Stimulated activated CD8-positive, alpha-beta memory T cell treated with anti-CD3 and anti-CD28 coated beads, Interleukin-4, amount 100 ng/mL, for 1 hour (primary cell): Measurements from ENCODE around the gene ADAMTS5.

Source experiments
- DNase-seq, 2 donors: peaks; one replicate each; pipeline ENCODE4 v3.0.0-alpha.2; 2020; ENCODE audit warnings: low read depth in 2 of 2, low spot score in 1 of 2

ADAMTS5 gene

DNA sequence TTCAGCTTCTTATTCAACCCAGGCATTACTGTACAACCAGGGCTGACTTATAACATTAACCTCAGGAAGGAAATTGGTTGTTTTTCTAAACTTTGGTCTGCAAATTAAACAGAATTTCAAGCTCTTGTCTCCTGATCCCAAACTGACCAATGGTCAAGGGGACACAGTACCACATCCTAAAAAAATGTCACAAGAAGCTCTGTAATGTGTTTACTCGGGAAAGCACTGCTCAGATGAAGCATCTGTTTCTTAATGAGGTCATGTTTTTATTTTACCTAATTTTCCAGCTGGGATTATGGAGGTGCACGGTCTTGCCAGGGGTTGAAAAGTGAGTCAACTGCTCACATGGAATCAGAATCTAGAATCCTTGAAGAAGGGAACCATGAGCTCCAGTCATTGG lies 18.7 kb downstream of the ADAMTS5 start:
- no peak for DNase-seq

DNA sequence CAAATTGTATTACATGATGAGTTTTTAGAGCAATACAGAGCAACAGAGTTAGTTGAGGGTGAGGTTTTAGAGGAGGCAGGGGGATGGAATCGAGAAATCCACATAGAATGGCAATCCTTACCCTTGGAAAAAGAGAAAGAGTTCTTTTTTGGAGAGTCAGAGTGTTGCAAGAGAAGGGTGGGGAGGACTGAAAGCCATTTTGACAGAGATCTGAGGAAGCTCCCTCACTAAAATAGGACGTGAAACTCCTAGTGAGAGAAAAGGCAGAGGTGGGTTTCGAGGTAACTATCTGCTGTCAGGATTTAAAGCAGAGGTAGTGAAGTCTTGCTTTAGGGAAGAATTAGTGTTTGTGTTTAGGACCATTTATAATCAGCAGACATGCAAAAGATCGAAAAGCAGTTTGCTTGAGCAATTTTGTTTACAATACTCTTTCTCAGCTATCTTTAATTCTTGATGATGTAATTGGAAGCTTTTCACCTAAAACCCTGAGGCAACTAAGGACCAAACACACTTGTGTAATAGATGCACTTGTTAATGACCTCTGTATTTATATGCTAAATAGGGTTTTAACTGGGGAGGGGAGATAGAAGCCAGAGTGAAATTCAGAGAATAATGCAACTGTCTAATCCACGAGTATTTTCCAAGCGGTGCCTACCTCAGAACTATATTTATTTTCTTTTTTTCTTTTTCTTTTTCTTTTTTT lies 20.0 kb downstream of the ADAMTS5 start:
- DNase-seq: no peak

DNA sequence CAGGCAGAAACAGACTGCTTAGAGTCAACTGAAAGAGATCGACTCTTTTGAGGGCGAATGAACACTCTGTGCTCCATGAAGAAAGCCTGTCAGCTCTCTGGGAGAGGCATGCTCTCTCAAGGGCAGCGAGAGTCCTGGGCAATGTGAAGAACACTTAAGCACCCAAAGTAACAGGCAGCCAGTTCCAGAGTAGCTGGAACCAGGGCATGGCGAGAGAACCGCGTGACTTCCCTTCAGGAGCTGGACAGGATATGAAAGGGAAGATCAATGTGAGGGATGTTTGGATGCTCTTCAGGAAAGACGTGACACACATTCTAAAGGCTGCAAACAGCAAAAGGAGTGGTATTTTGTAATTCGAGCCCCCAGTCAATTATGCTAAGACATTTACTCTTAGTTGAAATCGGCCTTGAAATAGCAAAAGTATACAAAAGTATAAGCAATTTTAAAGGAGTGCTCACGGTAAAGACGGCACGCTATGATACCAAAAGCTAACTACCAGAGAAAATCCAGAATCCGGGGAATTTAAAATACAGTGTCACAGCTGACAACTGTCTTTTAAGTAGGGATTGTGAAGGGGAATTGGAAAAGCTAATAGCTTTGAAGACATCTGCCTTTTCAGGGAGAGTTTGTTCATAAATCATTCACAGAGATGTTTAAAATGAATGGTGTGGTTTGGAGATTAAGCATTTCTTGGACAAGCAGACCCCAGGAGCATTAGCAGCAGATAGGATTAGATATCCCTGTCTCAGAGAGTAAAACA lies 20.8 kb downstream of the ADAMTS5 start:
- DNase-seq: no peak

DNA sequence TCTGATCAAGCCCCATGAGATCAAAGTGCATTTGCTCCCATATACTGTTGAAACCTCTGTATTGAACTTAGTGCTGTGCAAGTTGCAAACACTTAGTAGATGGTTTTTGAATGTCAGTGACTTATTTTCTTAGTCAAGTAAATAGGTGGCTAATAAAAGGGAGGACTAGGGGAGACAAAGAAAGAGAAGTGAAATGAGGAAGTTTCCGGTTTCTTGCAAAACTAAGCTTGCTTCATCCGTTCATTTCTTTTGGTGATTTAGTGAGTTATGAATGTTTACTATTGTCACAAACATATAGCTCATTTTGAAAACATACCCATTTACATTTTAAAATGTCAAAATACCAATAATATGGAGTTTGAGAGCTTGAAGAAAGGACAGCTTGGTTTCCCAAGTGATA lies 23.0 kb downstream of the ADAMTS5 start:
- DNase-seq: no peak

DNA sequence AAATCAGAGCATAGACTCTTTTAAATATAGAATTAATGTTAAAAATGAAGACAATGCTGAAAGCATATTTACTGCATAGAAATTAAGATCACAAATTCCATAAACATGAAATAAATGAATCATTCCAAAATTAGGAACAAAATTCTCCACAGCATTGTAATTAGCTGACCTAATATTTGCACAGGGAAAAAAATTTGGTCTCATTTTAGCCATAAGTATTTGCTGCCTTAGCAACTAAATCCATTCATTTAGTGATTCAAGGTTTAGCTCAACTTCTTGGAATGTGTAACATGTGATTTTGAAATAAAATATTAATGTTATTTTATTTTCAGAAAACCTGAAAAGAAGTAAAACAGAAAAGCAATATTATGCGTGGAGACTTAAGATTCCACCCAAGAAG lies 25.5 kb downstream of the ADAMTS5 start:
- DNase-seq: no peak

DNA sequence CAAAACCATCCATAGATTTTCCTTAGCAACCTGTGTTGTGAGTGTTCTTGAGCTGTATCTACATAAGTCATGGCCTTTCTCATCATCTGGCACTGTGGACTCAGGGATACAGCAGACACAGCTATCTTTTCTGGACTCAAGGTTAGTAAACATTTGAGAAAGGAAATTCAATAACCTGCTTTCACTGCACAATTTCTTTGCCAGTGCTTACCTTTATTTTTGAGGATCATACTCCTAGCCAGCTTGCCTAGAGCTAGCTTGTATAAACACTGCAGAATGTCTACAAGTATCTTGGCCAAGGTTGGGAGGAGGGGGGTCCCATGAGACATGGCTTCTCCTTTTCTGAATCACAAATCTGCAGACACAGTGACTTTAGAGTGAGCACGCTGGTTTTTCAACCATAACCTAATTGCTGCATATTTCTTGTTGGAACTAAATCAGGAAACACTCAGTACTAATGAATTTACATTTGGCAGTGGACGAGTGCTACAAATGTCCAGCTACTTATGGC lies 27.2 kb downstream of the ADAMTS5 start:
- DNase-seq: no peak

DNA sequence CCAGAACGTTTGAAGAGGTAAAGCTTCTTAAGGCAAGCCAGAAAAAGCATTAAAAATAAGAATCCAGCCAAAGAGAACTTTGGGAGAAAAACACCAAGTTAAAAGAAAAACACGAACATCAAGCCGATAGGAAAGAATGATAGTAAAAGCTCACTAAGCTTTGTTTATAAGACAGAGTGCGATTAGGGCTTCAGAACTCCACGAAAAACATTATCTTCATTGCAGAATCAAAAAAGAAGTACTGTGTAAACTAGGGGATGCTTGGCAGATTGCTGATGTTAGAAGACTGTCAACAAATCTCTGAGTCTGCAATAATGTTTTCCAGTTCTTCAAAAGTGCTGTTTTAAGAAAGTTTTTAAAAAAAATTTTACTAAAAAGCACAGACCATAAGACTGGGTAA lies 30.2 kb downstream of the ADAMTS5 start:
- DNase-seq: no peak

DNA sequence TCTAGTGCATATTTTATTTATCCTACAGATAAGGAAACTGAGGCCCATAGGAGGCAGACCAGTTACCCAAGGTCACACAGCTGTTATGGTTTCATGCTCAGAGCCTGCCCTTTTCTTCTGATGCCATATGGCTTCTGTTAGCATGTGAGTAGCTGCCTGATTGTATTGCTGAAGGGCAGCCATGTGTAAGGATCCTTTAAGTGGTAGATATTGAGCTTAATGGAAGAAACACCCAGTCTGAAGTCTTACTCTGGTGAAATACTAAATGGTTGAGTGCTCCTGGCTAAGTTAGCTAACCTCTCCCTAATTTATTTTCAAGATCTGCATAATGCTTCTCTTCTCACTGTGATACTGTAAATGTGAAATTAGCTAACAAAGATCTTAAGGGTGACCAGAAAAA lies 30.9 kb downstream of the ADAMTS5 start:
- no peak for DNase-seq

DNA sequence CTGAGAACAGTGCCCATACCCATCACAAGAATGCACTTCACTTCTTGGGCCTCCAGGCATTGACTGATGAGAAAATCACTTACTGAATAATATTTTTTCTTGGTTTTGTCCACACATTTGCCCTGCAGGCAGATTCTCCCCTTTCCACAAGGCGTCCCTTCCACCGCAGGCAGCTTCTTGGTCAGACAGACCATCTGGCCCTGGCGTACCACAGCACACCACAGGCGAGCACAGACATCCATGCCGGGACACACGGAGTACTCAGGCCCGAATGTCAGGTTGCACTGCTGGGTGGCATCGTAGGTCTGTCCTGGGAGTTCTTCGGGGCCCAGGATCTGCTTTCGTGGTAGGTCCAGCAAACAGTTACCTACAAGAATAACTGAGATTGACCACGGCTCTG lies 32.5 kb downstream of the ADAMTS5 start:
- DNase-seq: no peak

DNA sequence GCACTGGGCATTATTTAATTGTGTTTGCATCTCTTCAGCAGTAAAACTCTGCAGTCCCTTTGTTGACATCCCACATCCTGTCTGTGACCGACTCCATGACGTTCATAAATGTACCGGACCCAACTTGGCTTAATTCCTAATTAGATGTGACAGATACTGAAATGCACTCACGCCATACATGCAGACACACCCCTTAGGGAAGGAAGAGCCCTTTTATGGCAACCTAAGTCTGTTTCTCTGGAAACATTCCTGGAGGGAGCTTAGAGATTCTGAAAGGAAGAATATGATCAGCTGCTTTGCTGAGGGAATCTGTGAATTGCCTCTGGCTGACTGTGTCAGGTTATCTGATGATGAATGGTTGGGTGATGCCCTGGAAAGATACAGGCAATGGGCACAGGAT lies 33.4 kb downstream of the ADAMTS5 start:
- no peak for DNase-seq

DNA sequence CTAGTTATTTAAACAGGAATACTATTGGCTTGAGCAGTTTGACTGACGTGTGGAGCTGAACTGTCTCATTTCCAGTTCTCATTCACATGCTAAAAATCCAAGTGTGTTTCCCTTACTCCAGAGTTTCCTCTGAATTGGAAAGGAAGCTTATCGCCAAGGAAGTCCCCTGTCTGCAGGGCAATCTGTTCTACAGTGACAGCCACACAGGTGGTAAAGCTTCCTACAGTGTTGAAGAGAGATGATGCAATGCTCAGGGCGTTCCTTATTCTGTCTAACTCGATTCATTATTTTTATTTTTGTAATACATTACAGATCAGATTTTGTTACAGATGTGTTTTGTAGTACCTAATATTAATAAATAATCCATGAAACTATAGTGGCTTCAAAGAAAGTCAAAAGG lies 41.3 kb downstream of the ADAMTS5 start:
- no peak for DNase-seq

DNA sequence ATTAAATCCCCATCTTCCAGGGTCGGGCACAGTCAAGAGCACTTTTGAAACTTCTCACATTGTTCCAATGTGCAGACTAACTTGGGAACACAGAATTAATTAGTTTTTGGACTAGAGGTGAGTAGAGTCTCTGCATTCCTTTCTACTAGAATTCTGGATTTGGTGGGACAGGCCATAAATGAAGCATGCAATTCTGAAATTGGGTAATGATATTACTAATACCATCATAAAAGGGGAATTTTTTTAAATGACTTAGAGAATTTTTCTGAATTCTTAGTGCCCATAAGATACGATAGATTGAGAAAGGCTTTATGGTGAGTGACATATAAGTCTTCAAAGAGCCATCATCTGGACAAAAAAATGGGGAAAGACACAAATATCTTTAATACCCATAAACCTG lies 41.8 kb downstream of the ADAMTS5 start:
- DNase-seq: no peak

DNA sequence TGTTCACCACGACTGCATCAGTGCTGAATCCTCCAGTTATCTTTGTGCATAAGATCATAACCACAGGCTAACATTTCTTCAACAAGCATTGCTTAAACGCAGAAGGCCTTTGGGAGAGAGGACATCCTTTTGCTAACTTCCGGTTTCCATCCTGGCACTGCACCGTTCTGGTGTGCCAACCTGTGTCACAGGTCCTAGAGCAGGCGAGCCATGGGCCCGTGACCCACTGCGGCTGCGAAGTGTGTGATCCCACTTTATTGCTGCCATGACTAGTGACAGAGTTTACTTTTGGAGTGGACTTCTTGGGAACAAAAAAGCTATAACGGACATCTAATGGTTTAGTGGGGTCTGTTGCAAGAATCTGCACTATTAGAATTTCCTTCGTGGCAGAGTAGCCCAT lies 42.9 kb downstream of the ADAMTS5 start:
- no peak for DNase-seq

DNA sequence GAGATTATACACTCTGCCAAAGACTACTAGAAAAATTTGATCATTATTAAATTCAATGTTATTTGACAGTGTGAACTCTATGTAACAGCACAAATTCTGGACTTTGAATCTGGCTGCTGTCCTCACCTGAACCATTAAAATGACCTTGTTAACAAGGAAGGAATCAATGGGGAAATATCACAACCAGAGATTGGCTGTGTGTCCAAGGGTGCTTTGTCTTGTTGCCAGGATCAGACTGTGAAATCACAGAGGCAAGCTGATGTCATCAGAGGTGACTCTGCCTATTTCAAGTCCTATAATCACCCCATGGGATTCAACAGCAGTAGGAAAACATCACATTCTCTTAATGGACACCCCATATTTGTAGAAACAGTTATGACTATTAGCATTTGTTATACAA lies 46.8 kb downstream of the ADAMTS5 start:
- DNase-seq: no peak

DNA sequence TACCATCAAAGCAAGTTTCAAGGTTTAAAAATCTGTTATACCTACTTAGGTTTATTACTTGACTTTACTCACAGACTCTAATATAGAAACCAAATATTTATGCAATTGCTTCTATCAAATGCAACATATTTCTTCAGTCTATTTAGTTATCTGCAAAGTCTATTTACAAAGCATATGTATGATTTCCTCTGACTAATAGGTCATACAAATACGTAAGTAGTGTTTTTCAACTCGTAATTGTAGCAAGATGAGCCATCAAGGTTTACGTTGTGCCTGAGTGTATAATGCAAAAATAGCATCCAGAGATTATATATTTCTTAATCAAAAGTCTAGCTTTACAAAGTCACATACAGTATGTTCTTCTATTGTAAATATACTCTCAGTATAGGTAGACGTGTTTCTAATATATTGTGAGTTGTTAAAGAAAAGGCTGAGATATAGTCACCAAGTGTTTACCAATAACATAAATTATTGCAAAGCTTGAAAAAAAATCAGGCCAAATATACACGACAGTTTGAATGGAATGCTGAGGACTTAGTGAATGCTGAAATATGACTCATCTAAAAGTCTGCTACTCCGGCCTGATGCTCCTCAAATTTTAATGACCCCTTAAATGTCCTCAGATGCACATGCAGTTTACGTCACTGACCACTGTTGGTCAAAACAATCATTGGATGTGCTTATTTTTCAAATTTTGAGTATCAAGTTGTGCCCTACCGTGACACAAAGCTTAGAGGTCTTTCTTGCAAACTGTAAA lies 48.4 kb downstream of the ADAMTS5 start:
- no peak for DNase-seq

DNA sequence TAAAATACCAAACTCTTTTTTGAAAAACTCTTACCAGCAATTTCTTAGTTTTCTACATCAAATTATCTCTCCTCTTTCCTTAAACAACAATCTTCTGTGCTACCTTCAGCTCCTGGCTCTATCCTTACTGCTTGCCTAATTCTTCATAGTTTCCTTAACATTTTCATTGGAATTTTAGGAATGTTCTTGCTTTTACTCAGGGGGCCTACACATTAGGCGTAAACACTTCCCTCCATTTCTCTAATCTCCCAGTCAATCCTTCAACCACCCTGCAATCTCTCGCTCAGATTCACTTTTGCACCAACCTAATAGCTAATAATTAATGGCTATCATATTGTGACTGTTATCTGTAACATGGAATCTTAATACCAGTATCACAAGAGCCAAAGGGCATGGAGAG lies 50.1 kb downstream of the ADAMTS5 start:
- no peak for DNase-seq

DNA sequence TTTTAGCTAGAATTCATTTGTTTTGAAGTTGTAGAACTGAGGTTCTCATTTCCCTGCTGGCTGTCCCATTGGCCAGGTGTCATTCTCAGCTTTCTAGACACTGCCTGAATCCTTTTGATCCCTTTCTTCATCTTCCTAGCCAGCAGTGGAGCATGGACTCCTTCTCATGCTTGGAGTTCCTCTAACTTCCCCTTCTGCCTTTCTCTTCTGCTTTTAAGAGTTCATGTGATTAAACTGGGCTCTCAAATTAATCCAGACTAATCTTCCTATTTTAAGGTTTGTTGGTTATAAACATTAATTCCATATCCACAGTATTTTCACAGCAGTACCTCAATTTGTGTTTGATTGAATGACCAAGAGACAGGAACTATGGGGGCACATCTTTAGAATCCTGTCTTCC lies 52.3 kb downstream of the ADAMTS5 start:
- no peak for DNase-seq

DNA sequence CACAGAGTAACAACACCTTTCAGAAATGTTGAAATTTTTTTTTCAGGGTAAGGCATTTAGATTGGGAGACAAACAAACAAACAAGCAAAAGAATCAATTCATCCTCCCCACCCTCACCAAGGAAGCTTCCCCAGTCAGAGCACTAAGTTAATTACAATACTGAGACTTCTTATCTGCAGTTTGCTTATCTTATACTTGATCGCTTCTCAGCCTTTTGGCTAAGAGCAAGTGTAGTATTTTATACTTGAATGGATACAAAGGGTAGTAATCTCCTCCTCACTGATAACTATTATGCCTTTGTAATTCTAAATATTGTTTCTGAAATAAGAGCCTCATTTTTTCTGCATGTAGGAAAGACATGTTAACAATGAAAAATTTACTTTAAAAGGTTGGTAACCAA lies 54.4 kb downstream of the ADAMTS5 start:
- DNase-seq: no peak

DNA sequence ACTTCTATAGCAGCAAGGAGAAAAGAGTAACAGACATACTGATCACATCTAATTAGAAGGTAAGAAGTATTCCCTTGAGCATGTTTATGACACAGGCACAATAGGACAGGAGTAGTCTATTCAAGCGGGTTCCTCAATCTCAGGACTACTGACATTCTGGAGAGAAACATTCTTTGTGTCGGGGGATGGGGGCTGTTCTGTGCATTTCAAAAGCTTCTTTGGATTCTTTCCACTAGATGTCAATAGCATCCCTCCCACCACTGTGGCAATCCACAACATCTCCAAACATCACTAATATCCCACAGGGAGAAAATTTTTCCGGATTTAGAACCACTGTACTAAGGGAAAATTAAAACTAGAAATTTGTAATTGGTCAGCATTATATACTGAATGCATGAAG lies 56.9 kb downstream of the ADAMTS5 start:
- DNase-seq: no peak

DNA sequence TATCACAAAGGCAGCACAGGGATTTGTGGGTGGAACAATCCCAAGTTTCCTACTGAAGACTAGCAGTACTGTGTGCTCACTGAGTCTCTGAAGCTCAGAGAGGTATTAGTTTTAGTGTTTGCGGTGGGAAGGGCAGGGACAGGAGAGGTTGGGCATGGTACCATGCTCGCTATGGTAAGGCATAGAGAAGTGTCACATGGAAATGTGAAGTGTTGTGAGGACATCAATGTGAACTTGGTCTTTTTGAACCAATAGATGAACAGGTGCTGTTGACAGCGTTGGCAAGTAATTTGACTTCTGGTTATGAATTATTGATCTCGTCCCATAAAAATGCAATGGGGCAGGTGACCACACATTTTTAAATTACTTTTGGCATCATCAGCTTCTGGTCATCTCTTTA lies 65.9 kb downstream of the ADAMTS5 start:
- no peak for DNase-seq

DNA sequence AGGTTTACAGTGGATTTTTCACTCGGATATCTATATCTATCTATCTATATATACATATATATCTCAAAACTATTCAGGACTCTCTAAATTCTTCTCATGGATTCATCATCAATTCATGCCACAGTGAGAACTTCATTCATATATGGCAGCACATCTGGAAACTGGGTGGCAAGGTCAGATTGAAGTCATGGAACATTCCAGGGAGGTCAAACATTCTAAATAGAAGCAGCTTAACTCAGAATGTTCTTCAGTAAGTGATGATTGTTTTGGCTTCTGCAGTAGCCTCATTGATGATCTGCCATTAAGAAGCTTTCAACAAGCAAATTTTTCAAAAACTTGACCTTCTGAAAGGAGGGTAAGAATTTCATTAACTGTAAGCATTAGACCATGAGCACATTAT lies 74.7 kb downstream of the ADAMTS5 start:
- DNase-seq: no peak

DNA sequence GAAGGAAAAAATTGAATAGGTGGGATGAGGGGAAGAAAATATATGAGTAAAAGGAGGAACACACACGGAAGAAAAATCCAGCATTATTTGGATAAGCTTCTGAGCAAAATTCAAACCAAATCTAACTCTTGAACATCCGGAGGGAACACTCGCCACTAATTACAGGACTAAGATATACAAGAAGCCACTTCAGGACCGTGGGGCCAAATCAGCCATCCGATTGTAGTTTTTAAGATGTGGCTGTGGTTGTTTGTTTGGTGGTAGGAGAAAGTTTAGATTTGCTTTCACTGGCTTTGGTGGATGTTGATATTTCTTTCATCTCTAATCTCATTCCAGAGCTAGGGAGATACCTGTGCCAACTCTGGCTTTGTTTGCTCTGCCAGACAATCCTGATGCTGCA lies 78.0 kb downstream of the ADAMTS5 start:
- no peak for DNase-seq
